KOPT-K1 (cell line): Measurements from ENCODE around the gene SHC1.
"Not testable (repeated sequence)": the region's sequence is repeated elsewhere in the genome, so short reads cannot be mapped to it uniquely, and the experiment has no call there.

ENCODE experiments used
- H3K27ac ChIP-seq: fragments of 200-600 bp; sonication (generic); 2 replicates; pipeline ENCODE4 v1.5.1; 2016; ENCODE audit warnings: antibody characterized with exemption, mild to moderate bottlenecking, low read depth, low read length; ENCODE audit not compliant: poor library complexity, severe bottlenecking
- H3K36me3 ChIP-seq: fragments of 200-600 bp; sonication (generic); 2 replicates; pipeline ENCODE4 v1.5.1; 2017; ENCODE audit warnings: antibody characterized with exemption, mild to moderate bottlenecking, low read length, moderate library complexity; ENCODE audit not compliant: insufficient read depth
- H3K9me3 ChIP-seq: fragments of 200-600 bp; sonication (generic); 2 replicates; pipeline ENCODE4 v1.5.1; 2017; ENCODE audit warnings: antibody characterized with exemption, low read length, mild to moderate bottlenecking; ENCODE audit not compliant: insufficient read depth, poor library complexity, severe bottlenecking

SHC1 gene

GRCh38 chr1:154990276-154990675, 19.7 kb upstream of the SHC1 start:
- H3K9me3 ChIP-seq: no peaks in the 10 kb centered on the region
- H3K36me3 ChIP-seq: peaks cover 48% of the 10 kb centered on the region
- H3K27ac ChIP-seq: no peak overlapping the region

GRCh38 chr1:154989195-154989860, 18.8 kb upstream of the SHC1 start:
- Histone ChIP-seq H3K27ac (no peak overlapping the region), H3K9me3 (no peaks in the 10 kb centered on the region), H3K36me3 (peaks cover 48% of the 10 kb centered on the region)

GRCh38 chr1:154988058-154988954, 17.8 kb upstream of the SHC1 start:
- Histone ChIP-seq H3K27ac (no peak overlapping the region), H3K9me3 (no peaks in the 10 kb centered on the region), H3K36me3 (peaks cover 48% of the 10 kb centered on the region)

GRCh38 chr1:154987326-154987725, 16.8 kb upstream of the SHC1 start:
- peaks cover 48% of the 10 kb centered on the region for H3K36me3 ChIP-seq
- H3K27ac ChIP-seq: no peak overlapping the region
- H3K9me3 ChIP-seq: no peaks in the 10 kb centered on the region

GRCh38 chr1:154986736-154987135, 16.2 kb upstream of the SHC1 start:
- not testable (repeated sequence) for H3K9me3 ChIP-seq, H3K27ac ChIP-seq
- H3K36me3 ChIP-seq: peaks cover 48% of the 10 kb centered on the region

- Histone ChIP-seq H3K9me3 (no peaks in the 10 kb centered on the region), H3K27ac (peak overlapping the region; percentile 59), H3K36me3 (peaks cover 50% of the 10 kb centered on the region)
Observed at GRCh38 chr1:154983776-154984466, 13.4 kb upstream of the SHC1 start.

- Histone ChIP-seq H3K9me3 (no peaks in the 10 kb centered on the region), H3K27ac (peak within 1 kb of the TSS; percentile 59), H3K36me3 (peaks cover 48% of the 10 kb centered on the region)
Observed at GRCh38 chr1:154982897-154983648, 12.5 kb upstream of the SHC1 start, which contains the start of gene FLAD1. Gene FLAD1 (plus strand): TSS chr1:154983344. CDS start chr1:154983695, 351 bp downstream.

- Histone ChIP-seq H3K27ac (peak overlapping the region; percentile 59), H3K9me3 (no peaks in the 10 kb centered on the region), H3K36me3 (peaks cover 48% of the 10 kb centered on the region)
Observed at GRCh38 chr1:154982341-154982740, 11.8 kb upstream of the SHC1 start.

- H3K36me3 ChIP-seq: peaks cover 42% of the 10 kb centered on the region
- H3K27ac ChIP-seq: no peak overlapping the region
- H3K9me3 ChIP-seq: no peaks in the 10 kb centered on the region
Observed at GRCh38 chr1:154978360-154978759, 7.8 kb upstream of the SHC1 start.

- H3K9me3 ChIP-seq, H3K27ac ChIP-seq: not testable (repeated sequence)
- peaks cover 43% of the 10 kb centered on the region for H3K36me3 ChIP-seq
Observed at GRCh38 chr1:154977762-154978161, 7.2 kb upstream of the SHC1 start.

- Histone ChIP-seq H3K9me3 (no peaks in the 10 kb centered on the region), H3K36me3 (peaks cover 39% of the 10 kb centered on the region), H3K27ac (peak overlapping the region; percentile 92)
Observed at GRCh38 chr1:154975409-154976059, 5.0 kb upstream of the SHC1 start.

GRCh38 chr1:154974808-154975408, 4.4 kb upstream of the SHC1 start:
- peak overlapping the region; percentile 92 for H3K27ac ChIP-seq
- no peaks in the 10 kb centered on the region for H3K9me3 ChIP-seq
- peaks cover 33% of the 10 kb centered on the region for H3K36me3 ChIP-seq

- Histone ChIP-seq H3K9me3 (no peaks in the 10 kb centered on the region), H3K27ac (peak within 1 kb of the TSS; percentile 92), H3K36me3 (peaks cover 33% of the 10 kb centered on the region)
Observed at GRCh38 chr1:154974102-154974807, 3.7 kb upstream of the SHC1 start, which contains the start of gene CKS1B. Gene CKS1B (plus strand): TSS chr1:154974681. CDS start chr1:154974746, 65 bp downstream.
